HG03439 (cell line): ENCODE data around the gene TOX2.
"Not testable (repeated sequence)": the region's sequence is repeated elsewhere in the genome, so short reads cannot be mapped to it uniquely, and the experiment has no call there.

Experiments used
- ATAC-seq: cut with Tn5 transposase; IDR thresholded peaks from one replicate; pipeline ENCODE4 v1.9.1; 2021; ENCODE audit warnings: mild to moderate bottlenecking, moderate library complexity; ENCODE audit not compliant: unreplicated experiment

The TOX2 gene

GRCh38 chr20:44029848-44030230 is 115.2 kb downstream of the TOX2 start:
- ATAC-seq = no peak

- no peak for ATAC-seq
Observed at GRCh38 chr20:44030394-44030793, 115.7 kb downstream of the TOX2 start.

GRCh38 chr20:44031001-44031574 is 116.4 kb downstream of the TOX2 start:
- no peak for ATAC-seq

GRCh38 chr20:44031781-44032582 is 117.3 kb downstream of the TOX2 start:
- no peak for ATAC-seq

- no peak for ATAC-seq
Observed at GRCh38 chr20:44032583-44033331, 118.1 kb downstream of the TOX2 start.

GRCh38 chr20:44033344-44033743 is 118.7 kb downstream of the TOX2 start:
- ATAC-seq = no peak

- ATAC-seq = no peak
Observed at GRCh38 chr20:44033873-44034272, 119.2 kb downstream of the TOX2 start.

GRCh38 chr20:44034451-44034850 is 119.8 kb downstream of the TOX2 start:
- ATAC-seq = no peak

- ATAC-seq = no peak
Observed at GRCh38 chr20:44034965-44035635, 120.4 kb downstream of the TOX2 start.

- no peak for ATAC-seq
Observed at GRCh38 chr20:44035924-44036323, 121.3 kb downstream of the TOX2 start.

GRCh38 chr20:44036441-44036840 is 121.8 kb downstream of the TOX2 start:
- ATAC-seq = no peak

- no peak for ATAC-seq
Observed at GRCh38 chr20:44038681-44039123, 124.0 kb downstream of the TOX2 start.

GRCh38 chr20:44039147-44039546 is 124.5 kb downstream of the TOX2 start:
- no peak for ATAC-seq

- ATAC-seq = no peak
Observed at GRCh38 chr20:44039741-44040140, 125.1 kb downstream of the TOX2 start.

GRCh38 chr20:44040202-44040915 is 125.7 kb downstream of the TOX2 start:
- no peak for ATAC-seq

GRCh38 chr20:44041001-44041400 is 126.3 kb downstream of the TOX2 start:
- ATAC-seq = no peak

GRCh38 chr20:44044712-44045111 is 130.1 kb downstream of the TOX2 start:
- ATAC-seq = not testable (repeated sequence)

- ATAC-seq = no peak
Observed at GRCh38 chr20:44050327-44050726, 135.7 kb downstream of the TOX2 start.

- no peak for ATAC-seq
Observed at GRCh38 chr20:44050925-44051660, 136.4 kb downstream of the TOX2 start.

- ATAC-seq = no peak
Observed at GRCh38 chr20:44051661-44052000, 137.0 kb downstream of the TOX2 start.
